HG03520 (cell line): Measurements from ENCODE around the gene METTL6.
"Not testable (repeated sequence)": the region's sequence is repeated elsewhere in the genome, so short reads cannot be mapped to it uniquely, and the experiment has no call there.

Experiments used
- ATAC-seq: cut with Tn5 transposase; IDR thresholded peaks from one replicate; pipeline ENCODE4 v1.9.1; 2021; ENCODE audit warnings: mild to moderate bottlenecking, moderate library complexity; ENCODE audit not compliant: unreplicated experiment

The METTL6 gene

GRCh38 chr3:15427182-15427880, at the start of gene METTL6, which contains the start of gene EAF1:
Gene METTL6 (minus strand): TSS chr3:15427544. CDS start chr3:15426511, 1,033 bp downstream.
Gene EAF1 (plus strand): TSS chr3:15427598. CDS start chr3:15427780, 182 bp downstream.
- ATAC-seq, result peak; percentile 80

- ATAC-seq, result no peak
Observed at GRCh38 chr3:15476378-15476777, 49.0 kb upstream of the METTL6 start.

GRCh38 chr3:15475161-15475560, 47.8 kb upstream of the METTL6 start:
- ATAC-seq, result no peak

GRCh38 chr3:15471861-15472260, 44.5 kb upstream of the METTL6 start:
- no peak for ATAC-seq

- no peak for ATAC-seq
Observed at GRCh38 chr3:15470849-15471248, 43.5 kb upstream of the METTL6 start.

- no peak for ATAC-seq
Observed at GRCh38 chr3:15470261-15470660, 42.9 kb upstream of the METTL6 start.

- ATAC-seq, result no peak
Observed at GRCh38 chr3:15467227-15468181, 40.2 kb upstream of the METTL6 start.

GRCh38 chr3:15465876-15466585, 38.7 kb upstream of the METTL6 start:
- ATAC-seq, result no peak

- ATAC-seq, result no peak
Observed at GRCh38 chr3:15462451-15462850, 35.1 kb upstream of the METTL6 start.

- no peak for ATAC-seq
Observed at GRCh38 chr3:15460891-15461531, 33.7 kb upstream of the METTL6 start.

GRCh38 chr3:15458212-15458780, 31.0 kb upstream of the METTL6 start:
- ATAC-seq, result no peak

- ATAC-seq, result not testable (repeated sequence)
Observed at GRCh38 chr3:15456915-15457314, 29.6 kb upstream of the METTL6 start.

GRCh38 chr3:15456321-15456720, 29.0 kb upstream of the METTL6 start:
- no peak for ATAC-seq

- no peak for ATAC-seq
Observed at GRCh38 chr3:15455756-15456155, 28.4 kb upstream of the METTL6 start.

- no peak for ATAC-seq
Observed at GRCh38 chr3:15454965-15455364, 27.6 kb upstream of the METTL6 start.

GRCh38 chr3:15453991-15454625, 26.8 kb upstream of the METTL6 start:
- no peak for ATAC-seq

GRCh38 chr3:15453501-15453900, 26.2 kb upstream of the METTL6 start:
- no peak for ATAC-seq

GRCh38 chr3:15452961-15453360, 25.6 kb upstream of the METTL6 start:
- ATAC-seq, result no peak

- no peak for ATAC-seq
Observed at GRCh38 chr3:15452156-15452555, 24.8 kb upstream of the METTL6 start.
